GM20000 (cell line): ENCODE data around the gene PPBP.

ENCODE experiments used
- DNase-seq: peaks from one replicate; pipeline ENCODE4 v3.0.0; 2012; ENCODE audit warnings: low spot score
- TF ChIP-seq, protein P1 (sequence below): IDR thresholded peaks from 2 replicates; pipeline ENCODE4 v1.5.1; 2012; ENCODE audit warnings: mild to moderate bottlenecking, control low read depth; ENCODE audit errors: extremely low read depth, missing control alignments

Gene PPBP

DNA sequence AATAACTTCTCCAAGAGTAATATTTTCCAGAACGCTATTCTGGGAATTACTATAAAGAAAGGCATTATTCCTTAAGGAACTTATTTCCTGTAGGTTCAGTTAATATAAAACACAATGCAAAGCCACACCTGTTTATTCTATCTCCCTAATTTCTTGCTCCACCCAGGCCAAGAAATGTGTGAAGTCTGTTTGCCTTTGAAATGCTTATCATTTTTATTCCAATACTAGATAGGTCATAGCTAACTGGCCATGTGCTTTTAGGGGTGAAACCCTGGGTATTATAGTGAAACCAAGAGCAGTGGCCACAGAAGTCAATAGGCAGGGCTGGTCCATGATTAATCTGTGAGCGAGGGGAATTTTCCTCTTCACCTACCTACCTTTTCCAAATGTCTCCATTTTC is 35.7 kb upstream of the PPBP start:
- DNase-seq = no peak
- TF ChIP-seq, protein P1, sequence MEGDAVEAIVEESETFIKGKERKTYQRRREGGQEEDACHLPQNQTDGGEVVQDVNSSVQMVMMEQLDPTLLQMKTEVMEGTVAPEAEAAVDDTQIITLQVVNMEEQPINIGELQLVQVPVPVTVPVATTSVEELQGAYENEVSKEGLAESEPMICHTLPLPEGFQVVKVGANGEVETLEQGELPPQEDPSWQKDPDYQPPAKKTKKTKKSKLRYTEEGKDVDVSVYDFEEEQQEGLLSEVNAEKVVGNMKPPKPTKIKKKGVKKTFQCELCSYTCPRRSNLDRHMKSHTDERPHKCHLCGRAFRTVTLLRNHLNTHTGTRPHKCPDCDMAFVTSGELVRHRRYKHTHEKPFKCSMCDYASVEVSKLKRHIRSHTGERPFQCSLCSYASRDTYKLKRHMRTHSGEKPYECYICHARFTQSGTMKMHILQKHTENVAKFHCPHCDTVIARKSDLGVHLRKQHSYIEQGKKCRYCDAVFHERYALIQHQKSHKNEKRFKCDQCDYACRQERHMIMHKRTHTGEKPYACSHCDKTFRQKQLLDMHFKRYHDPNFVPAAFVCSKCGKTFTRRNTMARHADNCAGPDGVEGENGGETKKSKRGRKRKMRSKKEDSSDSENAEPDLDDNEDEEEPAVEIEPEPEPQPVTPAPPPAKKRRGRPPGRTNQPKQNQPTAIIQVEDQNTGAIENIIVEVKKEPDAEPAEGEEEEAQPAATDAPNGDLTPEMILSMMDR = no peak

DNA sequence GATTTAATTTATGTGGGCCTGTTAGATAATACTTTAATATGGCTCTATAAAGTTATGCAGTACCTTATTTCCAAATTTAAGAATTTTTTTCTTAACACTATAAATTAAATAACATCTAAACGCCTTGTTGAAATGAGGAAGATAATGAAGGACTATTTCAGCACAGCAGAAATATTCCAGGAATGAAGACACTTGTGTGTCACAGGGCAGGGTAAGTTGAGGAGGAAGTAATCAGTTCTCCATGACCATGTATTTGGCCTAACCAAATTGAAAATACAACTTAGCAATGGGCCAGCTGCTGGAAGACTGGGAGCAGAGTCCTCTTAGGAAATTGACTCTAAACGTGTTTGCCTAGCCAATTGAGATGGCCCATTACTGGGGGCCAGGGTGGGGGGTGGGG is 33.6 kb upstream of the PPBP start:
- no peak for DNase-seq
- TF ChIP-seq, protein P1 = no peak

DNA sequence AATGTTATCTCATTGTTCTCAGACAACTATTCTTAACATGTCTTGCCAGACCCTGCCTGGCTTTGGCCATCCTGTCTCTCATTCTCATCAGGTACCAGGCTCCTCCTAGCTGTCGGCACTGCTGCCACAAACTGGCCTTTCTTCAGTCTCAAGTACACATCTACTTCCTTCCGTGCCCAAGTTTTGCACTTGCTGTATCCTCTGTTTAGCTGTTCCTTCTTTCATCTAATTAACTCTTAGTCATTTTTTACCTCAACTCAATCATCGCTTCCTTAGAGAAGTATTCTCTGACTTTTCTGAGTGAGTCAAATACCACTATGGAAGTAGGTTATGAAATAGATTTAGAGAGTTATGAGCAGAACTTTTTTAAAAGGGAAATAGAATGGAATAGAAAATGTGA is 30.8 kb upstream of the PPBP start:
- TF ChIP-seq, protein P1 = no peak
- no peak for DNase-seq

DNA sequence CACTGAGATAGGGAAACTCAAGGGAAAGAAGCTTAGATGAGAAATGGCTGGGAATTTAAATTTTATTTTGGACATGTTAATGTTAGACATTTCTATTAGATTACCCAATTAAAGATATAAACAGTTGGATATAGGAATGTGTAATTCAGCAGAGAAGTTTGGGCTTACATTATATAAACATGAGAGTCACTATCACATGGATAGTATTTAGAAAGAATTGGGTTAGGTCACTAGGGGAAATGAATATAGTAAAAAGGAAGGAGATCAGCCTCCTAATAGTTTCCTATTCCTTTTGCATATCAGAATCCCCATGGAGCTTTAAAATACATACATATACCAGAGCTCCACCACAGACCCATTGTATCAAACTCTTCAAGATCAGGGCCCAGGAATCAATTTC is 30.1 kb upstream of the PPBP start:
- no peak for DNase-seq
- TF ChIP-seq, protein P1 = no peak

DNA sequence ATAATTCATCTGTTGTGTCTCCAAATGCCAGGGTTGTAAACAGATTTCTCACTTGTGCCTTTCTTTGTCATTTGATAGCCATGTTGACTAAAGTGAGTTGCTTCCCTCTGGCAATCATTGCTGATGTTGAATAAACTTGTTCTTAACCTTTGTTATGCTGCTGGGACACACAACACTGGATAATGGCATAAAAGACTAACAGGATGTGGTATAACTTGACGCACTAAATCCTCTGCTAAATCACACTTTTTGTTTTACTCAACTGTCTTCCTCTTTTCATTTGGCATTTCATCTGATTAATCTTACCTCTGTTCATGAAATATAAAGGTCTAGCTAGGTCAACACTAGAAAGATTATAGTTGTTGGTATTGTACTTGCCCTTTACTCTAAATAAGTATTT is 28.1 kb upstream of the PPBP start:
- no peak for DNase-seq
- TF ChIP-seq, protein P1 = no peak

DNA sequence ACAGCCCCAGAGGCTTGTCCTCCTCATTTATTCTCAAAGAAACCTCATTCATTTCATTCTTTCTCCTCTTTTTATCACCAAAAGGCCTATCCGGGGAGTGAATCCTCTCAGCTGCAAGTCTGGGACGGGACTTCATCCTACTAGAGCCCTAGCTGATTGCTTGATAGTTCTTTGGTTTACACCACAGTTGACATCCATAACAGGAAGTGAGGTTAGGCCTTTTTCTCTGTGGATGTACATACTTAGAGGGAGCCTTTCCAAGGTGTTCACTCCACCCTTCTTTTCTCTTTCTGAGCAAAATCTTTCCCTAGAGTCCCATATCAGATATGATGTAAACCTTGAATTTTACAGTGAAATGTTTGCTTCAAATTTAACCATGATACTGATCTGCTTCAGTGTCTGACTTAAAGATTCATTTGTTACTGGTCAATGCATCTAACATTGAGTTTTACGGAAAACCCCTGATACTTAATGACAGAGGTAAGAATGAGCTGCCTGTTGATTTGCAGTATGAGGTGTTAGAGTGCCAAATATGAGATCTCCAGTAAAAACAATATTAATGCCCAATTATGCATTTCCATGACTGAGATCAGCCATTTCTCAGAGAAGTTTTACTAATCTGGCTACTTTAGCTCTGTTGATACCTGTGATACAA is 27.3 kb upstream of the PPBP start:
- TF ChIP-seq, protein P1 = no peak
- DNase-seq = no peak

DNA sequence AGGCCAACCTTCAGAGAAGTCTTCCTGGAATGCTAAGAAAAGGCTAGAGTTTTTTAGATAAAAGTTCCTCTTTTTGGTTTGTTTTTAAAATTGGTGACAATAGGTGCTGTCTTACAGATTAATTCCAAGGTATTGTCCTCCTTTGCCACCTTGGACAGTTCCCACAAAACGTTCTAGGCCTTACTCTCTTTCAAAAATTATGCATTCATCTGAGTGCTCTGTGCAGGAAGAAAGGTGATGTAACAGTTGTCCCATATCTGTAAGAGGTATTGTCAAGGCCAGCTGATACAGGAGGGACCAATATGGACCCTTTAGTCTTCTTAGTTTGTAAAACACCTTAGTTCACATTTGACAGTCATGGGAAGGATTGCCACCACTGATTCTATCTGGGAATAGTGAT is 26.3 kb upstream of the PPBP start:
- TF ChIP-seq, protein P1 = no peak
- DNase-seq = no peak
